ENCODE data around the gene IL18RAP.

The IL18RAP gene

GRCh38 chr2:102494570-102494969 lies 71.6 kb downstream of the IL18RAP start:
- no peaks in the 10 kb centered on the region for H3K36me3 ChIP-seq (replicated peaks)
- TF ChIP-seq CTCF (IDR thresholded peaks at IDR 0.05; ENCODE audit: low read depth, low read length, missing control alignments): no peak
- in situ Hi-C loops (cut with HindIII; ENCODE audit: low pct_ligation_motif_present, low sequenced_read_pairs): loop anchor here (25.0 kb wide), 1 partner anchor 118 kb away; the partner anchor contains the start of gene SLC9A2
- H3K27me3 ChIP-seq (replicated peaks): no peaks in the 10 kb centered on the region
- no peak overlapping the region for H3K4me3 ChIP-seq (ENCODE audit: low read depth, low read length)
- DNase-seq: no peak
- H3K27ac ChIP-seq: no peak overlapping the region

GRCh38 chr2:102498414-102498813 lies 75.5 kb downstream of the IL18RAP start:
- DNase-seq: no peak
- no peak for TF ChIP-seq CTCF (IDR thresholded peaks at IDR 0.05; ENCODE audit: low read depth, low read length, missing control alignments)
- Histone ChIP-seq H3K27me3 (replicated peaks) (no peaks in the 10 kb centered on the region), H3K27ac (no peak overlapping the region), H3K36me3 (replicated peaks) (no peaks in the 10 kb centered on the region), H3K4me3 (ENCODE audit: low read depth, low read length) (no peak overlapping the region)
- in situ Hi-C loops (cut with HindIII; ENCODE audit: low pct_ligation_motif_present, low sequenced_read_pairs): loop anchor here (25.0 kb wide), 1 partner anchor 114 kb away; the partner anchor contains the start of gene SLC9A2

GRCh38 chr2:102499558-102499957 lies 76.6 kb downstream of the IL18RAP start:
- no peak overlapping the region for H3K27ac ChIP-seq
- no peak for DNase-seq
- H3K36me3 ChIP-seq (replicated peaks): no peaks in the 10 kb centered on the region
- TF ChIP-seq CTCF (IDR thresholded peaks at IDR 0.05; ENCODE audit: low read depth, low read length, missing control alignments): no peak
- no peak overlapping the region for H3K4me3 ChIP-seq (ENCODE audit: low read depth, low read length)
- no peaks in the 10 kb centered on the region for H3K27me3 ChIP-seq (replicated peaks)
- in situ Hi-C loops (cut with HindIII; ENCODE audit: low pct_ligation_motif_present, low sequenced_read_pairs): loop anchor here (25.0 kb wide), 1 partner anchor 113 kb away; the partner anchor contains the start of gene SLC9A2

All from brain microvascular endothelial cell (primary cell).